Gastroesophageal sphincter (tissue), 4 donors: ENCODE measurements around the gene ANGEL2. TPM values are rescaled to one million over a fixed set of nuclear protein-coding genes. Genes with fewer than 3 reads are reported as not detected.
A peak's percentile ranks its signal among the peaks of the same experiment; 100 is the strongest.
"Not testable (repeated sequence)": the region's sequence is repeated elsewhere in the genome, so short reads cannot be mapped to it uniquely, and the experiment has no call there.

ENCODE experiments used
- ATAC-seq: fragments of 150-250 bp; one replicate; pipeline ENCODE4 v1.9.1; 2016; ENCODE audit warnings: mild to moderate bottlenecking, moderate library complexity
- H3K27ac ChIP-seq, 4 donors: fragments of 200-600 bp; sonication (generic) in 3 of 4; 1 replicate in 3 of 4; 2 replicates in 1 of 4; pipeline ENCODE4 v1.5.1; 2016 to 2019
- H3K27me3 ChIP-seq: fragments of 200-600 bp; sonication (generic); one replicate; pipeline ENCODE4 v1.5.1; 2019
- H3K36me3 ChIP-seq, 2 donors: fragments of 200-600 bp; sonication (generic); one replicate each; pipeline ENCODE4 v1.5.1; 2019; ENCODE audit warnings: control low read depth in 1 of 2
- H3K4me1 ChIP-seq, 3 donors: fragments of 200-600 bp; sonication (generic); 1 replicate in 2 of 3; 2 replicates in 1 of 3; pipeline ENCODE4 v1.5.1; 2016 to 2019; ENCODE audit warnings: control low read depth in 2 of 3
- H3K4me3 ChIP-seq, 2 donors: fragments of 200-600 bp; sonication (generic); one replicate each; pipeline ENCODE4 v1.5.1; 2019; ENCODE audit warnings: mild to moderate bottlenecking in 1 of 2, moderate library complexity in 1 of 2
- H3K9me3 ChIP-seq, 3 donors: fragments of 200-600 bp; sonication (generic); one replicate each; pipeline ENCODE4 v1.5.1; 2017 to 2019; ENCODE audit warnings: control low read depth in 2 of 3
- EP300 ChIP-seq: sonication (generic); formaldehyde crosslinking; IDR thresholded peaks from one replicate; pipeline ENCODE4 v1.6.1; 2017; ENCODE audit warnings: antibody characterized with exemption, mild to moderate bottlenecking
- POLR2A ChIP-seq, 2 donors: fragments of 450-650 bp; IDR thresholded peaks; one replicate each; pipeline ENCODE4 v1.6.1; 2017; ENCODE audit warnings: antibody characterized with exemption in 2 of 2, mild to moderate bottlenecking in 2 of 2, moderate library complexity in 1 of 2
- POLR2AphosphoS5 ChIP-seq: sonication (generic); formaldehyde crosslinking; IDR thresholded peaks from one replicate; pipeline ENCODE4 v1.6.1; 2017; ENCODE audit warnings: antibody characterized with exemption
- WGBS, 2 donors: methylation state at CpG; one replicate each; pipeline ENCODE4 v1.1.5; 2018; ENCODE audit warnings: low coverage in 1 of 2; 5-methylcytosine and 5-hydroxymethylcytosine counted together
- total RNA-seq, 4 donors: library from RNA; depleted of rRNA; stranded (reverse); fragments of >200 nt; gene quantifications; one replicate each; pipeline ENCODE4 v1.1.0, GENCODE V29; 2016
- TF ChIP-seq, protein P1 (sequence below), 4 experiments: fragments of 200-600 bp in 2 of 4; fragments of 450-650 bp in 2 of 4; sonication (generic) in 1 of 4; IDR thresholded peaks; one replicate each; pipeline ENCODE4 v1.5.1; 2017 to 2019; ENCODE audit warnings: antibody characterized with exemption in 4 of 4, mild to moderate bottlenecking in 2 of 4, moderate library complexity in 2 of 4

Gene ANGEL2
- total RNA-seq, 4 donors from 2014 or later = 20.9 to 85.1 (median 39.0) TPM

- 100% methylated on average over 3 of the region's 5 CpGs for WGBS, 2 donors
- H3K4me3 ChIP-seq = no peak overlapping the region
- no peak for TF ChIP-seq POLR2A (IDR thresholded peaks at IDR 0.05)
- TF ChIP-seq POLR2AphosphoS5 = no peak
- TF ChIP-seq EP300 = no peak
- TF ChIP-seq, protein P1, sequence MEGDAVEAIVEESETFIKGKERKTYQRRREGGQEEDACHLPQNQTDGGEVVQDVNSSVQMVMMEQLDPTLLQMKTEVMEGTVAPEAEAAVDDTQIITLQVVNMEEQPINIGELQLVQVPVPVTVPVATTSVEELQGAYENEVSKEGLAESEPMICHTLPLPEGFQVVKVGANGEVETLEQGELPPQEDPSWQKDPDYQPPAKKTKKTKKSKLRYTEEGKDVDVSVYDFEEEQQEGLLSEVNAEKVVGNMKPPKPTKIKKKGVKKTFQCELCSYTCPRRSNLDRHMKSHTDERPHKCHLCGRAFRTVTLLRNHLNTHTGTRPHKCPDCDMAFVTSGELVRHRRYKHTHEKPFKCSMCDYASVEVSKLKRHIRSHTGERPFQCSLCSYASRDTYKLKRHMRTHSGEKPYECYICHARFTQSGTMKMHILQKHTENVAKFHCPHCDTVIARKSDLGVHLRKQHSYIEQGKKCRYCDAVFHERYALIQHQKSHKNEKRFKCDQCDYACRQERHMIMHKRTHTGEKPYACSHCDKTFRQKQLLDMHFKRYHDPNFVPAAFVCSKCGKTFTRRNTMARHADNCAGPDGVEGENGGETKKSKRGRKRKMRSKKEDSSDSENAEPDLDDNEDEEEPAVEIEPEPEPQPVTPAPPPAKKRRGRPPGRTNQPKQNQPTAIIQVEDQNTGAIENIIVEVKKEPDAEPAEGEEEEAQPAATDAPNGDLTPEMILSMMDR (IDR thresholded peaks at IDR 0.05) = no peak
- no peak for ATAC-seq
- no peaks in the 10 kb centered on the region for H3K36me3 ChIP-seq
- no peaks in the 10 kb centered on the region for H3K27me3 ChIP-seq
- H3K4me1 ChIP-seq = no peaks in the 10 kb centered on the region
- H3K27ac ChIP-seq = no peak overlapping the region
- no peaks in the 10 kb centered on the region for H3K9me3 ChIP-seq
These were observed 44.4 kb downstream of the ANGEL2 start for GRCh38 chr1:212971312-212971711.

- 81 to 100% methylated on average over 4 of the region's 4 CpGs for WGBS, 2 donors
- TF ChIP-seq POLR2A (IDR thresholded peaks at IDR 0.05) = no peak
- TF ChIP-seq, protein P1 (IDR thresholded peaks at IDR 0.05) = no peak
- no peak for TF ChIP-seq POLR2AphosphoS5
- TF ChIP-seq EP300 = no peak
These were observed 45.6 kb downstream of the ANGEL2 start for GRCh38 chr1:212970085-212970484.

GRCh38 chr1:212968368-212968863, 47.3 kb downstream of the ANGEL2 start:
- Histone ChIP-seq H3K4me1 (no peaks in the 10 kb centered on the region), H3K27me3 (no peaks in the 10 kb centered on the region), H3K36me3 (no peaks in the 10 kb centered on the region), H3K4me3 (no peak overlapping the region), H3K9me3 (no peaks in the 10 kb centered on the region), H3K27ac (no peak overlapping the region)
- WGBS, 2 donors = 83% methylated on average over 1 of the region's 3 CpGs; no CpG with 5 or more reads in 1 of the 2 donors
- ATAC-seq = no peak
- TF ChIP-seq EP300 = no peak
- TF ChIP-seq, protein P1 (IDR thresholded peaks at IDR 0.05) = no peak
- TF ChIP-seq POLR2A (IDR thresholded peaks at IDR 0.05) = no peak
- no peak for TF ChIP-seq POLR2AphosphoS5

More at GRCh38 chr1:212970085-212970484, 45.6 kb downstream of the ANGEL2 start:
- no peak overlapping the region for H3K27ac ChIP-seq
- no peak for ATAC-seq
- no peaks in the 10 kb centered on the region for H3K36me3 ChIP-seq
- no peak overlapping the region for H3K4me3 ChIP-seq
- no peaks in the 10 kb centered on the region for H3K27me3 ChIP-seq
- no peaks in the 10 kb centered on the region for H3K9me3 ChIP-seq
- H3K4me1 ChIP-seq = no peaks in the 10 kb centered on the region

DNA sequence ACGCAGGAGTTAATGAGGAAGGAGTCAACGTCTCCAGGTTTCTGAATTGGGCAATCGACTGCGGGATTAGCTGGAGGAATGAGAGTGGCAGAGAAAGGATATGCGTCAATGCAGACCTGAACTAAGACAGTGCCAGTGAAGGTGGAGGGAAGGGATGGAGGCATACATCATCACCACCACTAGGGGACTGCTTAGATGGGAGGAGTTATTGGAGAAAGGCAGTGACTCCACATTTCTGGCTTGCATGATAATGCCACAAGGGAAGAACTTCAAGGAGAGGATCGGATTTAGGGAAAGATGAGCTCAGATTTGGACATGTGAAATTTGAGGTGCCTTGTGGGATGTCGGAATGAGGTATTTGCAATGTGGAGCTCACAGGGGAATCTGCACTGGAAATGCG, 47.9 kb downstream of the ANGEL2 start:
- Histone ChIP-seq H3K4me3 (no peak overlapping the region), H3K27me3 (no peaks in the 10 kb centered on the region), H3K36me3 (no peaks in the 10 kb centered on the region), H3K9me3 (no peaks in the 10 kb centered on the region), H3K4me1 (no peaks in the 10 kb centered on the region), H3K27ac (no peak overlapping the region)
- TF ChIP-seq POLR2A (IDR thresholded peaks at IDR 0.05) (no peak), POLR2AphosphoS5 (no peak), EP300 (no peak)
- TF ChIP-seq, protein P1 (IDR thresholded peaks at IDR 0.05) = peak in 1 of 4 experiments; percentile 15
- no peak for ATAC-seq
- WGBS, 2 donors = 80 to 94% methylated on average over 6 to 8 of the region's 8 CpGs

GRCh38 chr1:212966616-212967015, 49.1 kb downstream of the ANGEL2 start:
- 81% methylated on average over 4 of the region's 5 CpGs; no CpG with 5 or more reads in 1 of the 2 donors for WGBS, 2 donors
- H3K27ac ChIP-seq = no peak overlapping the region
- TF ChIP-seq POLR2AphosphoS5 = no peak
- no peak for TF ChIP-seq POLR2A (IDR thresholded peaks at IDR 0.05)
- no peak for TF ChIP-seq EP300
- TF ChIP-seq, protein P1 (IDR thresholded peaks at IDR 0.05) = no peak
- H3K27me3 ChIP-seq = no peaks in the 10 kb centered on the region
- H3K36me3 ChIP-seq = no peaks in the 10 kb centered on the region
- H3K9me3 ChIP-seq = no peaks in the 10 kb centered on the region
- H3K4me1 ChIP-seq = no peaks in the 10 kb centered on the region
- no peak overlapping the region for H3K4me3 ChIP-seq
- no peak for ATAC-seq

DNA sequence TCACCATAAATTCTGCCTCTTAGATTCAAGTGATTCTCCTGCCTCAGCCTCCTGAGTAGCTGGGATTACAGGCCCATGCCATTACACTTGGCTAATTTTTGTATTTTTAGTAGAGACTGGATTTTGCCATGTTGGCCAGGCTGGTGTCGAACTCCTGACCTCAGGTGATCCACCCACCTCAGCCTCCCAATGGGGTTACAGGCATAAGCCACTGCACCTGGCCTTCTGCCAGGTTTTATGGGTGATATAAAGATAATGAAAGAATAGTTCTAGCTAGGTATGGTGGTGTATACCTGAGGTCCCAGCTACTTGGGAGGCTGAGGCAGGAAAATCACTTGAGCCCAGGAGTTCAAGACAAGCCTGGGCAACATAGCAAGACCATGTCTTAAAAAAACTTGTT, 50.7 kb downstream of the ANGEL2 start:
- not testable (repeated sequence) for H3K4me3 ChIP-seq, H3K4me1 ChIP-seq, ATAC-seq, H3K9me3 ChIP-seq, H3K36me3 ChIP-seq, H3K27me3 ChIP-seq, H3K27ac ChIP-seq
- 100% methylated on average over 1 of the region's 1 CpG for WGBS, 2 donors
